ENCODE measurements around the gene ACAN. TPM values are rescaled to one million over a fixed set of nuclear protein-coding genes. Genes with fewer than 3 reads are reported as not detected.

The ACAN gene
- total RNA-seq, 1 experiment from 2014 or later: 1.4 TPM

GRCh38 chr15:88813960-88814359 is 10.7 kb downstream of the ACAN start:
- POLR2A ChIA-PET: no interaction called here
- peaks cover 14% of the 10 kb centered on the region for H3K4me1 Mint-ChIP-seq
- H3K9me3 Mint-ChIP-seq: no peaks in the 10 kb centered on the region
- DNase-seq (ENCODE audit: low spot score): no peak
- no peaks in the 10 kb centered on the region for H3K36me3 Mint-ChIP-seq
- H3K4me3 Mint-ChIP-seq: no peak overlapping the region
- CTCF ChIA-PET: interaction anchor here (2.2 kb wide), 1 partner anchor 10 kb away, joined by 6 read pairs; the partner anchor contains the start of gene ACAN
- no peak overlapping the region for H3K27ac Mint-ChIP-seq
- H3K27me3 Mint-ChIP-seq (ENCODE audit: low read depth): peaks cover 8% of the 10 kb centered on the region; the same call in 1 of the 2 replicates
- TF ChIP-seq STAT6 (CRISPR knock-in tag; conservative IDR thresholded peaks at IDR 0.05; ENCODE audit: low read depth): no peak
- TF ChIP-seq, protein P1, sequence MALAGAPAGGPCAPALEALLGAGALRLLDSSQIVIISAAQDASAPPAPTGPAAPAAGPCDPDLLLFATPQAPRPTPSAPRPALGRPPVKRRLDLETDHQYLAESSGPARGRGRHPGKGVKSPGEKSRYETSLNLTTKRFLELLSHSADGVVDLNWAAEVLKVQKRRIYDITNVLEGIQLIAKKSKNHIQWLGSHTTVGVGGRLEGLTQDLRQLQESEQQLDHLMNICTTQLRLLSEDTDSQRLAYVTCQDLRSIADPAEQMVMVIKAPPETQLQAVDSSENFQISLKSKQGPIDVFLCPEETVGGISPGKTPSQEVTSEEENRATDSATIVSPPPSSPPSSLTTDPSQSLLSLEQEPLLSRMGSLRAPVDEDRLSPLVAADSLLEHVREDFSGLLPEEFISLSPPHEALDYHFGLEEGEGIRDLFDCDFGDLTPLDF (CRISPR knock-in tag; IDR thresholded peaks at IDR 0.05): no peak
- no peak for TF ChIP-seq SMAD4 (CRISPR knock-in tag; IDR thresholded peaks at IDR 0.05)
- TF ChIP-seq CREM (CRISPR knock-in tag; IDR thresholded peaks at IDR 0.05): no peak
- TF ChIP-seq CBFB (CRISPR knock-in tag; IDR thresholded peaks at IDR 0.05; ENCODE audit: low read depth): no peak
- TF ChIP-seq, protein P2, sequence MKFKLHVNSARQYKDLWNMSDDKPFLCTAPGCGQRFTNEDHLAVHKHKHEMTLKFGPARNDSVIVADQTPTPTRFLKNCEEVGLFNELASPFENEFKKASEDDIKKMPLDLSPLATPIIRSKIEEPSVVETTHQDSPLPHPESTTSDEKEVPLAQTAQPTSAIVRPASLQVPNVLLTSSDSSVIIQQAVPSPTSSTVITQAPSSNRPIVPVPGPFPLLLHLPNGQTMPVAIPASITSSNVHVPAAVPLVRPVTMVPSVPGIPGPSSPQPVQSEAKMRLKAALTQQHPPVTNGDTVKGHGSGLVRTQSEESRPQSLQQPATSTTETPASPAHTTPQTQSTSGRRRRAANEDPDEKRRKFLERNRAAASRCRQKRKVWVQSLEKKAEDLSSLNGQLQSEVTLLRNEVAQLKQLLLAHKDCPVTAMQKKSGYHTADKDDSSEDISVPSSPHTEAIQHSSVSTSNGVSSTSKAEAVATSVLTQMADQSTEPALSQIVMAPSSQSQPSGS (CRISPR knock-in tag; IDR thresholded peaks at IDR 0.05; ENCODE audit: borderline replicate concordance, low read depth): no peak
- TF ChIP-seq, protein P3, sequence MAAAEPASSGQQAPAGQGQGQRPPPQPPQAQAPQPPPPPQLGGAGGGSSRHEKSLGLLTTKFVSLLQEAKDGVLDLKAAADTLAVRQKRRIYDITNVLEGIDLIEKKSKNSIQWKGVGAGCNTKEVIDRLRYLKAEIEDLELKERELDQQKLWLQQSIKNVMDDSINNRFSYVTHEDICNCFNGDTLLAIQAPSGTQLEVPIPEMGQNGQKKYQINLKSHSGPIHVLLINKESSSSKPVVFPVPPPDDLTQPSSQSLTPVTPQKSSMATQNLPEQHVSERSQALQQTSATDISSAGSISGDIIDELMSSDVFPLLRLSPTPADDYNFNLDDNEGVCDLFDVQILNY (CRISPR knock-in tag; IDR thresholded peaks at IDR 0.05): no peak
- no peak for TF ChIP-seq TEAD4 (CRISPR knock-in tag; IDR thresholded peaks at IDR 0.05)
- TF ChIP-seq ARID4B (CRISPR knock-in tag; IDR thresholded peaks at IDR 0.05; ENCODE audit: borderline replicate concordance): no peak
- TF ChIP-seq GRHL2 (CRISPR knock-in tag; IDR thresholded peaks at IDR 0.05; ENCODE audit: insufficient replicate concordance, severe bottlenecking): no peak
- TF ChIP-seq, protein P4, sequence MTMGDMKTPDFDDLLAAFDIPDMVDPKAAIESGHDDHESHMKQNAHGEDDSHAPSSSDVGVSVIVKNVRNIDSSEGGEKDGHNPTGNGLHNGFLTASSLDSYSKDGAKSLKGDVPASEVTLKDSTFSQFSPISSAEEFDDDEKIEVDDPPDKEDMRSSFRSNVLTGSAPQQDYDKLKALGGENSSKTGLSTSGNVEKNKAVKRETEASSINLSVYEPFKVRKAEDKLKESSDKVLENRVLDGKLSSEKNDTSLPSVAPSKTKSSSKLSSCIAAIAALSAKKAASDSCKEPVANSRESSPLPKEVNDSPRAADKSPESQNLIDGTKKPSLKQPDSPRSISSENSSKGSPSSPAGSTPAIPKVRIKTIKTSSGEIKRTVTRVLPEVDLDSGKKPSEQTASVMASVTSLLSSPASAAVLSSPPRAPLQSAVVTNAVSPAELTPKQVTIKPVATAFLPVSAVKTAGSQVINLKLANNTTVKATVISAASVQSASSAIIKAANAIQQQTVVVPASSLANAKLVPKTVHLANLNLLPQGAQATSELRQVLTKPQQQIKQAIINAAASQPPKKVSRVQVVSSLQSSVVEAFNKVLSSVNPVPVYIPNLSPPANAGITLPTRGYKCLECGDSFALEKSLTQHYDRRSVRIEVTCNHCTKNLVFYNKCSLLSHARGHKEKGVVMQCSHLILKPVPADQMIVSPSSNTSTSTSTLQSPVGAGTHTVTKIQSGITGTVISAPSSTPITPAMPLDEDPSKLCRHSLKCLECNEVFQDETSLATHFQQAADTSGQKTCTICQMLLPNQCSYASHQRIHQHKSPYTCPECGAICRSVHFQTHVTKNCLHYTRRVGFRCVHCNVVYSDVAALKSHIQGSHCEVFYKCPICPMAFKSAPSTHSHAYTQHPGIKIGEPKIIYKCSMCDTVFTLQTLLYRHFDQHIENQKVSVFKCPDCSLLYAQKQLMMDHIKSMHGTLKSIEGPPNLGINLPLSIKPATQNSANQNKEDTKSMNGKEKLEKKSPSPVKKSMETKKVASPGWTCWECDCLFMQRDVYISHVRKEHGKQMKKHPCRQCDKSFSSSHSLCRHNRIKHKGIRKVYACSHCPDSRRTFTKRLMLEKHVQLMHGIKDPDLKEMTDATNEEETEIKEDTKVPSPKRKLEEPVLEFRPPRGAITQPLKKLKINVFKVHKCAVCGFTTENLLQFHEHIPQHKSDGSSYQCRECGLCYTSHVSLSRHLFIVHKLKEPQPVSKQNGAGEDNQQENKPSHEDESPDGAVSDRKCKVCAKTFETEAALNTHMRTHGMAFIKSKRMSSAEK (CRISPR knock-in tag; IDR thresholded peaks at IDR 0.05; ENCODE audit: borderline replicate concordance): no peak
- no peak for TF ChIP-seq FOXP1 (CRISPR knock-in tag; IDR thresholded peaks at IDR 0.05; ENCODE audit: borderline replicate concordance)
- TF ChIP-seq ZNF396 (CRISPR knock-in tag; IDR thresholded peaks at IDR 0.05; ENCODE audit: borderline replicate concordance): no peak
- TF ChIP-seq, protein P5, sequence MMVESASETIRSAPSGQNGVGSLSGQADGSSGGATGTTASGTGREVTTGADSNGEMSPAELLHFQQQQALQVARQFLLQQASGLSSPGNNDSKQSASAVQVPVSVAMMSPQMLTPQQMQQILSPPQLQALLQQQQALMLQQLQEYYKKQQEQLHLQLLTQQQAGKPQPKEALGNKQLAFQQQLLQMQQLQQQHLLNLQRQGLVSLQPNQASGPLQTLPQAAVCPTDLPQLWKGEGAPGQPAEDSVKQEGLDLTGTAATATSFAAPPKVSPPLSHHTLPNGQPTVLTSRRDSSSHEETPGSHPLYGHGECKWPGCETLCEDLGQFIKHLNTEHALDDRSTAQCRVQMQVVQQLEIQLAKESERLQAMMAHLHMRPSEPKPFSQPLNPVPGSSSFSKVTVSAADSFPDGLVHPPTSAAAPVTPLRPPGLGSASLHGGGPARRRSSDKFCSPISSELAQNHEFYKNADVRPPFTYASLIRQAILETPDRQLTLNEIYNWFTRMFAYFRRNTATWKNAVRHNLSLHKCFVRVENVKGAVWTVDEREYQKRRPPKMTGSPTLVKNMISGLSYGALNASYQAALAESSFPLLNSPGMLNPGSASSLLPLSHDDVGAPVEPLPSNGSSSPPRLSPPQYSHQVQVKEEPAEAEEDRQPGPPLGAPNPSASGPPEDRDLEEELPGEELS (CRISPR knock-in tag; IDR thresholded peaks at IDR 0.05): no peak
- TF ChIP-seq ZNF423 (CRISPR knock-in tag; IDR thresholded peaks at IDR 0.05): no peak
- TF ChIP-seq GABPB1 (CRISPR knock-in tag; IDR thresholded peaks at IDR 0.05): no peak
- no peak for TF ChIP-seq ZNF232 (CRISPR knock-in tag; IDR thresholded peaks at IDR 0.05)
- no peak for TF ChIP-seq ELF4 (CRISPR knock-in tag; IDR thresholded peaks at IDR 0.05; ENCODE audit: low read depth)
- no peak for TF ChIP-seq TCF7 (CRISPR knock-in tag; IDR thresholded peaks at IDR 0.05; ENCODE audit: low read depth)
- no peak for TF ChIP-seq IRF1 (CRISPR knock-in tag; IDR thresholded peaks at IDR 0.05)
- ATAC-seq: no peak

Measured in WTC11 (cell line).